ENCODE measurements around the gene EFL1. TPM values are rescaled to one million over a fixed set of nuclear protein-coding genes. Genes with fewer than 3 reads are reported as not detected.

EFL1 gene
- total and polyA plus RNA-seq, 4 donors: 3.2 to 10.1 (median 6.1) TPM

DNA sequence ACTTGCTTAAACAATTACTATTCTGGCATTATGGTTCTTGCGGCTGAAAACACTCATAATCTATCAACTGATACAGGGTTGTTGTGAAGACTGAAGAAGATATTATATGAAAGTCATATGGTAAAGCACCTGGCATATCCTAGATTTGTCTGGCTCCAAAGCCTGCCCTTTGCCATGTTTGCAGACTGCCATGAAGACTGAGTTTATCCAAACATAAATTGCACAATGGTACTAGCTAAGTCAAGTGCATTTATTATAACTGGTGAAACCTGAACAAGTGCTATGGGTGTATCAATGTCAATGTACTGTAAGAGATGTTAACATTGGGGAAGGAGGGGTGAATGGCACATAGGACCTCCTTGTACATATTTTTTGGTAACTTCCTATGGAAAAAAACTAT lies 129.3 kb downstream of the EFL1 start:
- H3K36me3 ChIP-seq (ENCODE audit: control insufficient read depth in 4 of 4, insufficient read depth in 3 of 4, low read depth in 1 of 4, low read length in 3 of 4): peaks cover 0 to 2% (median 0%) of the 10 kb centered on the region in 4 donors
- no peak overlapping the region for H3K27ac ChIP-seq (ENCODE audit: low read depth in 1 of 2, low read length in 2 of 2)
- H3K9ac ChIP-seq (ENCODE audit: low read depth in 1 of 2, low read length in 2 of 2): no peak overlapping the region
- TF ChIP-seq FOXA1 (IDR thresholded peaks at IDR 0.05) (no peak), FOXA2 (IDR thresholded peaks at IDR 0.05) (peak; percentile 45), YY1 (IDR thresholded peaks at IDR 0.05) (peak; percentile 91), HNF4A (conservative IDR thresholded peaks at IDR 0.05) (peak; percentile 49 to 75), RXRA (IDR thresholded peaks at IDR 0.05) (peak in 1 of 2 donors; percentile 74)
- TF ChIP-seq, protein P1, sequence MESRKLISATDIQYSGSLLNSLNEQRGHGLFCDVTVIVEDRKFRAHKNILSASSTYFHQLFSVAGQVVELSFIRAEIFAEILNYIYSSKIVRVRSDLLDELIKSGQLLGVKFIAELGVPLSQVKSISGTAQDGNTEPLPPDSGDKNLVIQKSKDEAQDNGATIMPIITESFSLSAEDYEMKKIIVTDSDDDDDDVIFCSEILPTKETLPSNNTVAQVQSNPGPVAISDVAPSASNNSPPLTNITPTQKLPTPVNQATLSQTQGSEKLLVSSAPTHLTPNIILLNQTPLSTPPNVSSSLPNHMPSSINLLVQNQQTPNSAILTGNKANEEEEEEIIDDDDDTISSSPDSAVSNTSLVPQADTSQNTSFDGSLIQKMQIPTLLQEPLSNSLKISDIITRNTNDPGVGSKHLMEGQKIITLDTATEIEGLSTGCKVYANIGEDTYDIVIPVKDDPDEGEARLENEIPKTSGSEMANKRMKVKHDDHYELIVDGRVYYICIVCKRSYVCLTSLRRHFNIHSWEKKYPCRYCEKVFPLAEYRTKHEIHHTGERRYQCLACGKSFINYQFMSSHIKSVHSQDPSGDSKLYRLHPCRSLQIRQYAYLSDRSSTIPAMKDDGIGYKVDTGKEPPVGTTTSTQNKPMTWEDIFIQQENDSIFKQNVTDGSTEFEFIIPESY (IDR thresholded peaks at IDR 0.05): no peak
- TF ChIP-seq, protein P2, sequence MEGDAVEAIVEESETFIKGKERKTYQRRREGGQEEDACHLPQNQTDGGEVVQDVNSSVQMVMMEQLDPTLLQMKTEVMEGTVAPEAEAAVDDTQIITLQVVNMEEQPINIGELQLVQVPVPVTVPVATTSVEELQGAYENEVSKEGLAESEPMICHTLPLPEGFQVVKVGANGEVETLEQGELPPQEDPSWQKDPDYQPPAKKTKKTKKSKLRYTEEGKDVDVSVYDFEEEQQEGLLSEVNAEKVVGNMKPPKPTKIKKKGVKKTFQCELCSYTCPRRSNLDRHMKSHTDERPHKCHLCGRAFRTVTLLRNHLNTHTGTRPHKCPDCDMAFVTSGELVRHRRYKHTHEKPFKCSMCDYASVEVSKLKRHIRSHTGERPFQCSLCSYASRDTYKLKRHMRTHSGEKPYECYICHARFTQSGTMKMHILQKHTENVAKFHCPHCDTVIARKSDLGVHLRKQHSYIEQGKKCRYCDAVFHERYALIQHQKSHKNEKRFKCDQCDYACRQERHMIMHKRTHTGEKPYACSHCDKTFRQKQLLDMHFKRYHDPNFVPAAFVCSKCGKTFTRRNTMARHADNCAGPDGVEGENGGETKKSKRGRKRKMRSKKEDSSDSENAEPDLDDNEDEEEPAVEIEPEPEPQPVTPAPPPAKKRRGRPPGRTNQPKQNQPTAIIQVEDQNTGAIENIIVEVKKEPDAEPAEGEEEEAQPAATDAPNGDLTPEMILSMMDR (IDR thresholded peaks at IDR 0.05; ENCODE audit: low read depth, low read length, missing input control): no peak
- TF ChIP-seq, protein P3, sequence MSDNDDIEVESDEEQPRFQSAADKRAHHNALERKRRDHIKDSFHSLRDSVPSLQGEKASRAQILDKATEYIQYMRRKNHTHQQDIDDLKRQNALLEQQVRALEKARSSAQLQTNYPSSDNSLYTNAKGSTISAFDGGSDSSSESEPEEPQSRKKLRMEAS (IDR thresholded peaks at IDR 0.05): peak; percentile 6
- H3K27me3 ChIP-seq (ENCODE audit: control insufficient read depth in 4 of 4, insufficient read depth in 4 of 4, low read length in 3 of 4): no peaks in the 10 kb centered on the region
- DNase-seq (ENCODE audit: low spot score): no peak
- WGBS: 95% methylated on average over 1 of the region's 1 CpG
- peaks cover 8 to 22% (median 15%) of the 10 kb centered on the region in 4 donors for H3K4me1 ChIP-seq (ENCODE audit: control insufficient read depth in 4 of 4, insufficient read depth in 4 of 4, low read length in 3 of 4)
- H3K9me3 ChIP-seq (ENCODE audit: control insufficient read depth in 4 of 4, low read length in 3 of 4): no peaks in the 10 kb centered on the region
- H3K4me3 ChIP-seq (ENCODE audit: low read depth in 1 of 3, low read length in 3 of 3): no peak overlapping the region

DNA sequence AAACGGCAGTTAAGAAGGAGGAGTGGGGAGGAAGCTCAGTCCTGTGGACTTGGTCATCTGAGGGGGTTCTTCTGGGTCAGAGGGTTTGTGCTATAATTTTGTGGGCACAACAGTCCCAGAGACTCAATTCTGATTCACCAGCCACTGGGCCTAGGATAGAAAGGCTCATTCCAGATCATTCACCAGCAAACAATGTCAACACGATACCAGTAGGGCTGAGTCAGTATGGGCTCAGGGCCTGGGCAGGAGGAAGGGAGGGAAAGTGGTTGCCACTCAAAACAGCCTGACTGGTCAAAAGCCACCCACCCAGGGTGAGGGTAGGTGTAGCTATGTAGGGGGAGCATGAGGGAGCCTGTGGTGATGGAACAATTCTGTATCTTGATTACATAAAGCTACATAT lies 129.8 kb downstream of the EFL1 start:
- H3K4me1 ChIP-seq (ENCODE audit: control insufficient read depth in 4 of 4, insufficient read depth in 4 of 4, low read length in 3 of 4): peaks cover 11 to 27% (median 20%) of the 10 kb centered on the region in 4 donors
- no peak overlapping the region for H3K4me3 ChIP-seq (ENCODE audit: low read depth in 1 of 3, low read length in 3 of 3)
- no peaks in the 10 kb centered on the region for H3K27me3 ChIP-seq (ENCODE audit: control insufficient read depth in 4 of 4, insufficient read depth in 4 of 4, low read length in 3 of 4)
- peaks cover 0 to 2% (median 0%) of the 10 kb centered on the region in 4 donors for H3K36me3 ChIP-seq (ENCODE audit: control insufficient read depth in 4 of 4, insufficient read depth in 3 of 4, low read depth in 1 of 4, low read length in 3 of 4)
- TF ChIP-seq YY1 (IDR thresholded peaks at IDR 0.05) (no peak), RXRA (IDR thresholded peaks at IDR 0.05) (no peak), HNF4A (conservative IDR thresholded peaks at IDR 0.05) (no peak), GABPA (IDR thresholded peaks at IDR 0.05 in 1 of 2, conservative IDR thresholded peaks at IDR 0.05 in 1 of 2) (no peak), FOXA2 (IDR thresholded peaks at IDR 0.05) (peak; percentile 14), JUND (IDR thresholded peaks at IDR 0.05) (peak in 1 of 2 donors; percentile 5), HNF4G (IDR thresholded peaks at IDR 0.05) (no peak)
- TF ChIP-seq, protein P3 (IDR thresholded peaks at IDR 0.05): no peak
- no peak overlapping the region for H3K27ac ChIP-seq (ENCODE audit: low read depth in 1 of 2, low read length in 2 of 2)
- WGBS: 80% methylated on average over 2 of the region's 2 CpGs
- no peaks in the 10 kb centered on the region for H3K9me3 ChIP-seq (ENCODE audit: control insufficient read depth in 4 of 4, low read length in 3 of 4)
- no peak for DNase-seq (ENCODE audit: low spot score)
- H3K9ac ChIP-seq (ENCODE audit: low read depth in 1 of 2, low read length in 2 of 2): no peak overlapping the region

DNA sequence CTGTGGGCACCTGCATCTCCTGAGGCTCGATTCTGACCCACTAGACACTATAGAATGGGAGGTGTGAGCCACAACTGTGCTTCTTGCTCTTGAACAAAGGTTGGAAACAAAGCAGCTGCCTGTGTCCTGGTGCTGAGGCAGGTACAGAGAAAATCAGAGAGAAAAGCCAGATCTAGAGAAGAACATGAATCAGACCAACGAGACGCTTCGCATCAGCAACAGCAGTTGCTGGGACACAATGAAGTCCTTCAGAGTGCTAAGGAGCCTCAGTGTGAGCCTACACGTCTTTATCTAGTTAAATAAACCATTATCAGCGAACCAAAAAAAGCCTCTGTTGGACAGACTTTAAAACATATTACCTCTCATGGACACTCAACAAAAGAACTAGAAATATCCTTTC lies 130.4 kb downstream of the EFL1 start:
- TF ChIP-seq SP1 (IDR thresholded peaks at IDR 0.05): no peak
- TF ChIP-seq RAD21 (IDR thresholded peaks at IDR 0.05): no peak
- TF ChIP-seq, protein P2 (IDR thresholded peaks at IDR 0.05; ENCODE audit: low read depth, low read length, missing input control): no peak
- TF ChIP-seq TAF1 (conservative IDR thresholded peaks at IDR 0.05): no peak
- H3K27me3 ChIP-seq (ENCODE audit: control insufficient read depth in 4 of 4, insufficient read depth in 4 of 4, low read length in 3 of 4): no peaks in the 10 kb centered on the region
- no peak overlapping the region for H3K9ac ChIP-seq (ENCODE audit: low read depth in 1 of 2, low read length in 2 of 2)
- H3K27ac ChIP-seq (ENCODE audit: low read depth in 1 of 2, low read length in 2 of 2): no peak overlapping the region
- WGBS: 97% methylated on average over 6 of the region's 6 CpGs
- peaks cover 11 to 32% (median 25%) of the 10 kb centered on the region in 4 donors for H3K4me1 ChIP-seq (ENCODE audit: control insufficient read depth in 4 of 4, insufficient read depth in 4 of 4, low read length in 3 of 4)
- no peaks in the 10 kb centered on the region for H3K36me3 ChIP-seq (ENCODE audit: control insufficient read depth in 4 of 4, insufficient read depth in 3 of 4, low read depth in 1 of 4, low read length in 3 of 4)
- H3K4me3 ChIP-seq (ENCODE audit: low read depth in 1 of 3, low read length in 3 of 3): no peak overlapping the region
- H3K9me3 ChIP-seq (ENCODE audit: control insufficient read depth in 4 of 4, low read length in 3 of 4): no peaks in the 10 kb centered on the region
- DNase-seq (ENCODE audit: low spot score): no peak

All from liver (tissue), 9 donors.